Middle frontal gyrus (tissue), 1 donor: Measurements from ENCODE around the gene LHFPL2.
"Not testable (repeated sequence)": the region's sequence is repeated elsewhere in the genome, so short reads cannot be mapped to it uniquely, and the experiment has no call there.

Experiments used
- DNase-seq: peaks from one replicate; pipeline ENCODE4 v3.0.0-alpha.2; 2015; ENCODE audit warnings: low spot score; ENCODE audit errors: extremely low spot score

The LHFPL2 gene

GRCh38 chr5:78473751-78474150, 174.8 kb downstream of the LHFPL2 start:
- DNase-seq = no peak

DNA sequence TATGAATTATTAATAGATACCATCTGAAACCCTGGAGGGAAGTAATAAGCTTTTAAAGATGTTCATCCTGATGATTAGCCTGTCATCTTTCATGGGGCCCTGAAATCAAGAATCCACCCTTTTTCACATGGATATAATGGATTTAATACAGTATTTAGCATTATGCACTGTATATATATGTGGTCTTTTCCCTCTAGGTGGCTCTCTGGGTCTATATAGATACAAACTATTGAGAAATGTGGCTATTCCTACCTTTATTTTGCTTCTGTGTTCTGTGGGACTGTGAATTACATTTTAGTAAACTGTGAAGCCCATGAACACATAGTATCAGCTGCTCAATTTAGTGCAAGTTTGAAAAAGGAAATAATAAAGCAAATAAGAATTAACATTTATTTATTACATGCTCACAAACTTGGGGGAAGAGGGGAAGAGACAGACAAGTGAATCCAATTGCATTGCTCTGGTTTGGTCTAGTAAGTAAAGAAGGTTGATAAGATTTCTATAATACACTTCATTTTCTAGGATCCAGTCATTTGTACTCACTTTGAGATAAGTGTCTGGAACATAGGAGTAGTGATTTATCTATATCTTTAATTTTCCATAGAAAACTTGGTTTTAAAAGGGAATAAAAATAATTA, 176.0 kb downstream of the LHFPL2 start:
- no peak for DNase-seq

- no peak for DNase-seq
Observed at GRCh38 chr5:78471896-78472295, 176.7 kb downstream of the LHFPL2 start.

DNA sequence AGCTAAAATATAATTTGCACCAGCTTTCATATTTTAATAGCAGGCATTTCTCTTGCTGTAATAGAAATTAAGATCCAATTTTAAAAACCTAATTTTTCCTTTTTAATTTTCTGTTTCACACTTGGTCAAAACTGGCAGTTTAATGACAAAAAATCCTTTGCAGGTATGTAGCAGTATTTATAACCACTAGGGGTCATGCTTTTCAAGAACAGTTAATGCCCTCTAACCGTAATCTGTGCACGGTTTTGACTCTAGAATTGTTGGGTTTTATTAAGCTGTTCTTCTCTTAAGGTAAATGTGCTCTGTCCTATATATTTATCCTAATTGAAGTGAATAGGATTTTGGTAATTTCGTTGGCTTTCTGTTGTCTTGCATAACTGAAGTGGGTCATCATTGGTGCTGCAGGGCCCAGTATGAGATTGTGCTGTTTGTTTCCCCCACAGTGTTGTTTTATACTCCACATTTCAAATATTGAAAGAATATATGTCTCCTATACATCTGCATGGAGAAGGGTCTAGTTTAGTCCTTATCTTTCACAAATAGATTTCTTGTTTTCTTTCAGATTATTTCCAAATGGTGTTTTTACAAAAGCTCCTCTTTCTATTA, 180.7 kb downstream of the LHFPL2 start:
- DNase-seq = no peak

DNA sequence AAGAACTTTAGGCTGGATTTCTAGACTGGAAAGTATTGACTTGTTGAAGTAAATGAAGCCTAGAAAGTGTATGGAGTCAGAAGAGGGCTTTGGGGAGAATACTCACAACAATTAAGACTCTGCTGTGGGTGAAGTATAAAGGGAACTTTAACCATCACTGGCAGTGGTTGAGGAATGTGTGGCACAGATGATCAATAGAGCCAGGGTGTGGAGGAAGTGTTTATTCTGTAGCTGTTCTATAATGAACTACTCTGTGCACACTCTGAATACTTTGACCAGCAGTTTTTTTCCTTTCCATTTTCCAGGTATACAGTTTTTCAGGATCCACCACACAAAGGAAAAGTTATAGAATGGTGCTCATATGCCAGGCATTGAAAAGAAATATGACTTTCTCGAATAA, 181.4 kb downstream of the LHFPL2 start:
- no peak for DNase-seq

DNA sequence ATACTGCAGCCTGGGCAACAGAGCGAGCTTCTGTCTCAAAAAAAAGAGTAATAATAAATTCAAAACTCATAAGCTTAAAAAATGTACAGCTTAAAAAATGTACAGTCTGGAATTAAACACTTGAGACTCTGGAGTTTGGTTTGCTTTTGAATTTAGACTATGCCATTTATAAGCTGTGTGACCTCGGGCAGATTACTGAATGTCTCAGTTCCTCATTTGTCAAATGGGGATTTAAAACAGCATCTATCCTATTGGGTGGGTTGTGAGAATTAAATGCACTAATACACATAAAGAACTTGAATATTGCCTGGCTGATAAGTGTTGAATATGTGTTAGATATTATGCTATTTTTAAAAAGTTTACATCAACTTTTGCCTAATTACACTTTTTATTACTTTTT, 189.7 kb downstream of the LHFPL2 start:
- DNase-seq = no peak

DNA sequence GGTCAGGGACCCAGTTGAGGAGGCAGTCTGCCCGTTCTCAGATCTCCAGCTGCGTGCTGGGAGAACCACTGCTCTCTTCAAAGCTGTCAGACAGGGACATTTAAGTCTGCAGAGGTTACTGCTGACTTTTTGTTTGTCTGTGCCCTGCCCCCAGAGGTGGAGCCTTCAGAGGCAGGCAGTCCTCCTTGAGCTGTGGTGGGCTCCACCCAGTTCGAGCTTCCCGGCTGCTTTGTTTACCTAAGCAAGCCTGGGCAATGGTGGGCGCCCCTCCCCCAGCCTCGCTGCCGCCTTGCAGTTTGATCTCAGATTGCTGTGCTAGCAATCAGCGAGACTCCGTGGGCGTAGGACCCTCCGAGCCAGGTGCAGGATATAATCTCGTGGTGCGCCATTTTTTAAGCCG, 191.1 kb downstream of the LHFPL2 start:
- DNase-seq = not testable (repeated sequence)

- DNase-seq = no peak
Observed at GRCh38 chr5:78449103-78449502, 199.5 kb downstream of the LHFPL2 start.

DNA sequence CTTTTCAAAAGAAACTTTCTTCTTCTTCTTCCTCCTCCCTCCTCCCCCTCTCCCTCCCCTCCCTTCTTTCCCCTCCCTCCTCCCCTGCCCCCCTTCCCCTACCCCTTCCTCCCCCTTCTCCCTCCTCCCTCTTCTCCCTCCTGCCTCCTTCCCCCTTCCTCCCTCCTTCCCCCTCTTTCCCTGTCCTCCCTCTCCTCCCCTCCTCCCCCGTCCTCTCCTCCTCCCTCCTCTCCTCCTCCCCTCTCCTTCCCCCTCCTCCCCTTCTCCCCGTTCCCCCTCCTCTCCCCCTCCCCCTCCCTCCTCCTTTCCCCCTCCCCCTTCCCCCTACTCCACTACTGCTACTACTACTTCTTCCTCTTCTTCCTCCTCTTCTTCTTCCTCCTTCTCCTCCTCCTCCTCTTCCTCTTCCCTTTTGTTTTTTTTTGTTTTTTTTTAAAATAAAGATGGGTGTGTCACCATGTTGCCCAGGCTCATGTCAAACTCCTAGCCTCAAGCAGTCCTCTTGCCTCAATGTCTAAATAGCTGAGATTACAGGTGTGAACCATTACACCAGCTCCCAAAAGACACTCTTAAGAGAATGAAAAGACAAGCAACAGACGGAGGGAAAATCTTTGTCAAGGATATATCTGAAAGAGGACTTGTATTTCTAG, 200.7 kb downstream of the LHFPL2 start:
- DNase-seq = no peak
